OCI-M1 (cell line): ENCODE measurements around the gene GCG.

ENCODE experiments used
- DNase-seq: peaks from one replicate; lab custom pipeline; 2025; lab: John Stamatoyannopoulos, UW

GCG gene

DNA sequence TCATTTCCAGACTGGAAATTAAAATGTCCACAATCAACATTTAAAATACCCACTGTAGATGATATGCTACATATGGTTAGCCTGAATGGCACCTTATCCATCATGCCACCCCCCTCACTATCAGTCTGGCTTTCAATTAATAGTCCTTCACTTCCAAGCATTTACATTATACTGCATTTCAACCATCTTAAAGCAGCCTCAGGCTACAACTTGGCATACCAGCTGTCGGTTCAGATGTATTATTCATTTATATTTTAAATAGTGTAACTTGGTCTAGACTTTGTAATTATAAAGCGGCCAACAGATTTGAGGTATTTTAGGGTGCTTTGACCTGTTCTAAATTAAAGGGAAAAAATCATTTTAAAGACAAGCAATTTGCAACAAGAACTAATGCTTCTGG, 2.6 kb downstream of the GCG start:
- no peak for DNase-seq

DNA sequence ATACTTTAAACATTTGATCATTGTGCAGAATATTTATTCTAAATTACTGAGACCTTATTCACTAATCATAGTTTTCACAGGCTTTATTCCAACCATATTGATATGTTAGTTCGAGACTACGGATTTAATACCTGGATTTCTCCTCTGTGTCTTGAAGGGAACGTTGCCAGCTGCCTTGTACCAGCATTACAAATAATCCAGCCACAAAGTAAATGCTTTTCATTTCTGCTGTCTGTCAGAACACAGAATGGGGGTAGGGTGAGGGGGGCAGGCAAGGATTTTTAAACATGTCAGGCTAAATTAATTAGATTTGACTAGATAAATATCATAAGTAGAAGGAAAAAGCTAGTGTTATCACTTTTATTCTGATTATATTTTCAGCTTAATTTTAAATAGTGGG, 3.1 kb downstream of the GCG start:
- no peak for DNase-seq

DNA sequence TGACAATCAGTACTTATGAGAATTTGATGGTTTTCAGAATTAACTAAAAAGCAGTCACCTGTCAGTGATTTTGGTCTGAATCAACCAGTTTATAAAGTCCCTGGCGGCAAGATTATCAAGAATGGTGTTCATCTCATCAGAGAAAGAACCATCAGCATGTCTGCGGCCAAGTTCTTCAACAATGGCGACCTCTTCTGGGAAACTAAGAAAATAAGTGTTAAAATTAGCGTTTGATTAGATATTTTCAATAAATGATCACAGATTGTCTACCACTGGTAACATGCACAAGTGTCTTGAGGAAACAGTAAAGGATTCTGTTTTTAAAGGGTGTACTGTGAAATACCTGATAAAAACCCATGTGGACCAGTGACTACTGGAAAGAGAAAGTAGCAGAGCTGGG, 8.1 kb downstream of the GCG start:
- DNase-seq: peak; percentile 27

DNA sequence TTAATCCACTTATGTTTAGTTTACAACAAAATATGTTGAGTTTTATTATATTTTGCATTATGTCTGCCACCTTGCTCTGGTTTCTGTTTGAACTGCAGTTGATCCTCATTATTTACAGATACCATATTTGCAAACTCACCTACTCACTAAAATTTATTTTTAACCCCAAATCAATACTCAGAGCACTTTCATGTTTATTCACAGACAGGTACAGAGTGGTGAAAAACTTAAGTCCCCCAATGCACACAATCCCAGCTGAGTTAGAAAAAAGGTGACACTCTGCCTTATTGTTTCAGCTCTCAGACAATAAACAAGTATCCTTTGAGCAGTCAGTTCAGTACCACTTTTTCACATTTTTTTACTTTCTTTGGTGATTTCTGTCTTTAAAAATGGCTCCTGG, 13.7 kb downstream of the GCG start:
- DNase-seq: no peak

DNA sequence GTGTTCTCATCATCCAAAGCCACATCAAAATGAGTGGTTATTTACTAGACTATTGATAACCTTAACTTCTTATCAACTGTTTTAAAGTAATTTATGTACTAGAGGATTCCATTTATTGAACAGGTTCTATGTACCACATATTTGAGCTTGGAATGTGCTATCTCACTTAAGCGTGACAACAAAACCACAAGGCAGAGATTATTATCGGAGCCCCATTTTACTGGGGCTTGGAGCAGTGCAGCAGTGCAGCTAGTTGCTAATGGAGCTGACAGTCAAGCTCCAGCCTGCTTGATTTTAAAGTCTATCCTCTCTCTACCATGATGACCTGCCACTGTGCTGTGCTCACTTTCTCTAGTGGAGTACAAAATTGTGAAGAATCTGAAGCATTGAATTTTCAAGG, 24.6 kb downstream of the GCG start:
- DNase-seq: peak; percentile 56

DNA sequence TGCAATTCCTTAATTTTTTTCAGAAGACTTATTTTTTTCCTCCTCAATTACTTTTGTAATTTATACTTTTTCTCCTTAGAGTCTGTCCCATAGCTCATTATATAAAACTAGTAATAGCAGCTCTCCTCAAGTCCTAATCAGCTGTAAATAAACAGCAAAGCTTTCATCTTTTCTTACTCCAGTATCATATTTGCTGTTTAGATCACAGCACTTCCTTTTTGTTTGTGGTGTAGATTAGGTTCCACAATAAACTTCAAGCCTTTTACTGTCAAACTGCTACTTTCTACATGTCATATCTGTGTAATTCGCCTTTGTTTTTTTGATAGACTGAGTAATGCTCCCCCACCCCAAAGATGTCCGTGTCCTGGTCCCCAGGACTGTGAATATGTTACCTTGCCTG, 25.5 kb downstream of the GCG start:
- peak; percentile 52 for DNase-seq

DNA sequence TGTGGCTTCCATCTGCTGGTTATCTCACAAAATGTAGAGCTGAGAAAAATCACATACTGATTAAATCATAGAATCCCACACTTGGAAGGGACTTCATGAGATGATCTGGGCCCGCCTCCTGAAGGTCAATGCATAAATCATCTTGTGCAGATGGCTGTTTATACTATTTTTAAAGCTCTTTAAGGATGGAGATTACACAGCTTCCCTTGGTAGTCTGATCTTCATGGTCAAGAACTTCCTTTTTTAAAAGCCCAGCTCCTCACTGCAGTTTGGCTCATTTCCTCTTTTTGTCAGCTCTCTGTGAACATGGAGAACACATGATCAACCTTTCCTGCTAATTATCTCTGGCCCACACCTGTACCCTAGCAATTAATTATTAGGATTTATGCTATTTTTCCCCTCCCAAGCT, 25.9 kb downstream of the GCG start:
- peak; percentile 87 for DNase-seq

DNA sequence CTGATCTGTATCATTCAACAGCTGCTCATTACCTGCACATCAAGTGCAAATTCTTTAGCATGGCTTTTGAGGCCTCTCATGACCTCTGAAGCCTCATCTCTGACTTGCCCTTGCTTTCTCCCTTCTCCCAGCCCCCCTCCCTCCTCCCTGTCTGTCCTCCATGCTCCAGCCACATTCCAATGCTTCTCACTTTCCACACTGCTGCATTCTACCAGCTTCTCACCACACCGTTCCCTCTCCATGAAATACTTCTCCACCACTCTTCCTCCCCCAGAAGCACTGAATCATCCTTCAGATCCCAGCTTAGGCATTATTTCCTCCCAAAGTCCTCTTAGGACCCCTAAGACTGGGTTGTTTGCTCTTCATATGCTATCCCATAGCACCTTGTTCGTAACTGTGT, 26.9 kb downstream of the GCG start:
- DNase-seq: no peak

DNA sequence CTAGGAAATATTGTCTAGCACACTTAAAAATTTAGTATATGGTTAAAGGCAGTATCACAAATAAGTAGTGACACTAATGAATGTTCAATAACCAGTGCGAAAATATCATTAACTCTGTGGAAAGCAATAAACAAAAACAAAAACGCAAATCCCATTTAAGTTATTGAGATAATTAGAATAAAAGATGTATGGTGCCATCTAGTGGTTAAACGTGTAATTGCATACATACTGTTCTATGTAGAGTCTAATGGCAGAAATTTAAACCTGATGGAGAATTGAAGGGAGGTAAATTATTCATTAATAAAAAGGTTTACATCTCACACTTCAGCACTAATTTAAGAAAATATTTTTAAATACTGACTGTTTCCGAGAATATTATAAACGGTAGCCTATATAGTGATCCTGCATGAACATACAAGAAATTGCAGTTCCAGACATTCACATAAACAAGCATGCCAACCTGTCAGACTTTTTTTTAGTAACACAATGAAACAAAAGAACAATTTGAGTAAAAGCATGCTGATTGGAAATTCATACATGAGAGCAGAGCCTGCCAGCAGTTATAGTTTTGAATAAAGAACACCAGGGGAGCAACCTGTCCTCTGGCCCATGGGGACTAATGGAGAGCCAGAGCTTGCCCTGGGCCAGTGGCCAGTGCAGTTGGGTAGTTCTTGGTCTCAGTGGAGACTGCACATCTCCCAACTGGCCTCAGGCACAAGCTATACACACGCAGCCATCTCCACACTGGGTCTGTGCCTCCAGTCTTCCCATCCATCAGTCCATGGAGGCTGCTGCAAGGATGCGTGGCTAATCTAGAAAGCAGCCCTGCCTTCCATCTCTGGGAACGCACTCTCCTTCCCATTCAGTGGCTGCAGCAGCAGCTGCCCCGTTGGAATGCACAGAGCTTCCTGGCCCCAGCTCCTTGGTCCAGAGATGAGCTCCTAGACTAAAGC, 28.0 kb downstream of the GCG start:
- DNase-seq: peak; percentile 81

DNA sequence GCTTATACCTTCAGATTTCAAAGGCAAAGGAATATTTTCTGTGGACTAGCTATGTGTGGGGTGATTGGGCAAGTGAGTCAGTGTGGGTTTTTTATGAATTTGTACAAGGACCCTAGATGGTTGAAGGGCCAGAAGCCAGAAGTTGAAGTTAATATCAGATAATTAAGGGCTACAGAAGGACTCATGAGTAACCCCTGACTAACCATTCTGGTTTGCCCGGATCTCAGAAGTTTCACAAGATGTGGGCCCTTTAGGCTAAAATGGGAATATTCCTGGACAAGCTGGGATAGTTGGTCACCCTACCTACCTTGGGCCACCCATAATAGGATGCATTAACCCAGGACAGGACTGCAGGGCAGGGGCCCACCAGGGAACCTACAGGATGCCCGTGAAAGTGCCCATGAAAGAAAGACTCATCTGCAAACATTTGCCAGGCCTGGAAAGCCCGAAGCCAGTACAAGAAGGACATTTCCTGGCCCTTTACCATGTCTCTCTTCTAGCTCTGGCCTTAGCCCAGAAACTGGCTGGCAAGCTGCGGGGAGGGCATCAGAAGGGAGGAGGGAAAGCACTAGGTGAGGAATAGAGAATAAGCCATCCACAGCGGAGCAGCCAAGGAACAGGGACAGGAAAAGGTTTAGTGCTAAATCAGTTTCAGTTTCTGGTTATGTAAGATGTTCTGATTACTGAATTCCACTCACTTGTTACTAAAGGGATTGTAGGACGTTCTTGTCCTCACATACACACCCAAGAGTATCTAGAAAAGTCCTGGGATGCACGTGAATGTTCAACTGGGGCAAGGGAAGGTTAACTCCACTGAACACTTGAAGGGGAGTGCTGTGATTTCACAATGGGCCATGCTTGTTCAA, 33.6 kb downstream of the GCG start:
- no peak for DNase-seq

DNA sequence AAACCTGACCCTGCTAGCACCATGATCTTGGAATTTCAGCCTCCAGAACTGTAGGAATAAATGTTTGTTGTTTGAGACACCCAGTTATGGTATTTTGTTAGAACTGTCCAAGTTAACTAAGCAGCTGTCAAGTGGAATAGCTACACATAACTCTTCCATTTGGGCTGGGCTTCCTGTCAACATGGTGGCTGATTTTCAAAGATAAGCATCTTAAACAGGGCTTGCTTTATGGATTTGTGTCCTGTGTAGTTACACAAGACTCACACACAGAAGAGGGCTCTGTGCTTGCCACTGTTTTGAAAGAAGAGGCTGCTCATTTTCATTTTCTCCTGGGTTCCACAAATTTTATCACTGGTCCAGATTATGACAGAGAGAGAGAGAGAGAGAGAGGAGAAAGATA, 35.7 kb downstream of the GCG start:
- DNase-seq: peak; percentile 24

DNA sequence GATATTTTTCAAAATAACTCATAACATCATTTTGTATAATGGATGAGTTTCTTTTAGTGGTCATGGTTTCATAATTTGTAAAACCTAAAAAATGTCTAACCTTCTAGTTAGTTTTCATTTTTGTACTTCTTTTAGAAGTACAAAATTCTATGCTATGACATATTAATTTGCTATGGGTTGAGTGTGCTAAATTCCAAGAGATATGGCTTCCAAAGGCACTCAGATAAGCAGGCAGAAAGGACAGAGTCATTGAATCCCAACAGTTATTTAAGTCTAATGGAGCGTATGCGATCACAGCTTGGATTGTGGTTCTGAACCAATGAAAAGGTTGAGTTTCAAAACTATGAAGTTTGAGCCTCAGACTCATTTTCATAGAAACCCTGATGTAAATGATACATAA, 37.0 kb downstream of the GCG start:
- DNase-seq: no peak

DNA sequence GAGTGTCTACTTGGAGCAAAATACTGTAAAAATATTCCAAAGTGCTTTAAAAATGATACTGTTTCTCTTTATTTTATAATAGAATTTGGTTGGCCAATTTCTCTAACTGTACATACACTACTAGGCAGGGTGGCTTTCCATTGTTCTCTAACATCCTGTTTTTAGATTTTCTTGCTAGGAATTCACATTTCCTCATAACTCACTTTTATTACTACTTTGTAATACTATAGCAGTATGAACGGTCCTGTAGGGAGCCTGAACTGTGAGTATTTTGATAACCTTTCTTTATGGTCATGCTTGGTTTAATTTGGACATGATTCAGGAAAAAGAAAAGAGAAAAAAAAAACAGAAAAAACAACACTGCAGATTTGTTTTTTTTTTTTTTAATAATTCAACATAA, 37.8 kb downstream of the GCG start:
- DNase-seq: no peak

DNA sequence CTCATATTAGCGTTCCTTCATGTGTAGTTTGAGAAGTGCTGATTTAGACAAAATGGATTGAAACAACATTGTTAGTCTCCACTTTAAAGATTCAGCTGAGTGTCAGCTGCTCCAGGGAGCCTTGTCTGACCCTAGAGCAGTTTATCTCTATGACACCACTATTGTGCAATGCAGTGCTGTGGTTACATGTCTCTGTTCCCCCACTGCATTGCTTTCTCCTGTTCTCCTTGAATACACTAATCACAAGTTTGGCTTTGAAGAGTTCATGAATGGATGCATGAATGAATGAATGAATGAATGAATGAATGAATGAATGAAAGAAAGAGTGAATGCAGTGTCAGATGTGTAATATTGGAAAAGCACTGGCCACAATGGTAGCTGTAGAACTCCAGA, 38.3 kb downstream of the GCG start:
- DNase-seq: peak; percentile 88

DNA sequence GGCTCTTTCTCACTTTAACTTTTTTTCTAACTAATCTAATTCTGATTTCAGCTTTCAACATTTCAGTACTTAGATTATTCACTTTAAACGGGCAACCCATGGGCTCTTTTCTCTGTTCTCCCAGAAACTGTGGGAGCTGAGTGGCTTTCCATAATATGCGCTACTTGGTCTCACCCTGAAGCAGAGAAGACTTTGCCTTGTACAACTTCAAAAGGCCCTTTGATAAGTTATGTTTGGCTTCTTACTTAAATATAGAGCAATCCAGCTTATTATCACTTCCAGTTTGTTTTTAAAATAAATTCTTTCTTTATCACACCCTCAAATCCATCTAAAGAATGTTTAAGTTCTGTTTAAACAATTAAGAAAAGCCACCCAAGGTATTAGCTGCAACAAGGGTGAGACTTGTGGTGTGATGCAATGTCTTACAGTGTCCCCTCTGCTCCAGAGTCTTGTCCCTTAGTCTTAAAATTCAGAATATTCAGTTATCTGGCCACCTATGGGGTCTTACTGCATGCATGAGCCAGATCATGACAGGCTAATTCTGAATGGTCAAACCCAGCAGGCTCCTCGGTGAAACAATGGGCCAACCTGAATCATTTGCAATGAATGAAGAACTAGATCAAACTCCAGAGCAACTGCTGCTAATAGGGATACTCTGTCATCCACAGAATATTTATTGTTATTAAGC, 38.8 kb downstream of the GCG start:
- DNase-seq: peak; percentile 53

DNA sequence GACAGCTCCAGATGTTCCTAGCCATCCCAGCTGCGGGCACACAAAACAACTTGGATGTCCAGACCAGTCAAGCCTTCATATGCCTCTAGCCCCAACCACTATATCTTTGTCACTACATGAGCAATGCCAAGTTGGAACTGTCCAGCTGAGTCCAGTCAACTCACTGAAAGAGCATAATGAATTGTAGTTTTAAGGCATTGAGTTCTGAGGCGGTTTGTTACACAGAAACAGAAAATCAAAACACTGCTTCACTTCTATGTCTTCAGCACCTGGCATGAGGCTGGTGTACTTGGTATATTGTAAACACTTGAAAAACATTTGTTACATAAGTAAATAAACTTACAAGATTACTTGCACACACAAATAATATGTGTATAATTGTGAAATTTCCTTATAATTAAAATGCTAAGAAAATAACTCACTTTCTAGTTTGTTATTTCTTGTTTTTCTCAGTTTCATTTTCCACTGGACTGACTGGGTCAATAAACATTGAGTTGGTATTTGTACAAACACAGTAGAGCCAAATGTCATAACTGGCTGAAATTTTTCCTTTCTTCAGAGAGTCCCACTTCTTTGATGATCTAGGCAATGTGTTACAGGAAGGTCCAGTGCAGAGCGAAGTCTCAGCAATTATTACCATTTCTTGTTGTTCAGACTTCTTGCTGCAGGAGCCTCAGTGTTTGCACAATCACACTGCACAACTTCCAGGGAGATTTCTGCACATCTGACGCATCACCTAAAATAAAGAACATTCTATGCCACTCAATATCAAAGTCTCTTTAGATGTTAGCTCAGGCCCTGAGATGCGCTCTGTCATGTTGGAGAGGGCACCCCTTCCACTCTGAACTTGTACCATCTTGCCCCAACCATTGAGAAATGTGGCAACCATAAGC, 39.8 kb downstream of the GCG start:
- no peak for DNase-seq

DNA sequence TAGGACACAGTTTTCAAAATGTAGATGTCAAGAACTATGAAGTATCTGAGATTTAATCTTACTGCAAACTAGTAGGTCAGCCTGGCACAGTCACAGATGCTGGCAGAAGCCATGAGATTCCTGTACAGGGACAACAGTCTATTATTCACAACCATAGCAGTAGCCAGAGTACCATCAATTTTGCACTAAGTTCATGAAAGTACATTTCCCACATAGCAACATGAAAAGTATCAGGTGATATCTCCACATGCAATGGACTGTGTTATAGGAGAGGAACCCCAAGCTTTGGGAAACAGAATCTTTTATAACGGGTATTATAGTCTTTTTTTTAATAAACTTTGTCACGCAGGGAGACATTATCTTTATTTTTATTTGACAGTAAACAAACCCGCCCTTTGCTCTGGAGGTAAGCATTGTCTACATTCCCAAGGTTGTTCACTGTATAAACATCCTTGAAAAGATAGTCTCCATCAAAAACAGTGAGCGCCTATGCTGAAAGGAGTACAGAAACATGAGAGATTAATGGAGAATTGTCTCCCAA, 44.6 kb downstream of the GCG start:
- no peak for DNase-seq

DNA sequence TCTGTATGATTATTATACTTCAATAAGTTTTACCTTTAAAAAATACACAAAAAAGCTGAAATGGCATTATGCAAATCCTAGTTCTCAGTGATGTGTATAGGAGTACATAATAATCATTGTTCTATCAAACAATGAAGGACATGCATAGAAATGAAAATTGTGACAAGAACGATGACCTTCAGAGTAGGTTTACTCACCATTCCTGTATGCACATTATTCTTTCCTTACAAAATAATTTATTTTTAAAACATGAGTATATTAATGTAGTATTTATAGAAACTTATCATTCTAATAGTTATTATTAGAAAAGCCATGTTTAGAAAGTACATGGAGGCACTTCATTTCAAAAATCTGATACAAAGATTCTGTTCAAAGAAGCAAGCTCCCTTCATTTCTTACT, 45.3 kb downstream of the GCG start:
- no peak for DNase-seq

DNA sequence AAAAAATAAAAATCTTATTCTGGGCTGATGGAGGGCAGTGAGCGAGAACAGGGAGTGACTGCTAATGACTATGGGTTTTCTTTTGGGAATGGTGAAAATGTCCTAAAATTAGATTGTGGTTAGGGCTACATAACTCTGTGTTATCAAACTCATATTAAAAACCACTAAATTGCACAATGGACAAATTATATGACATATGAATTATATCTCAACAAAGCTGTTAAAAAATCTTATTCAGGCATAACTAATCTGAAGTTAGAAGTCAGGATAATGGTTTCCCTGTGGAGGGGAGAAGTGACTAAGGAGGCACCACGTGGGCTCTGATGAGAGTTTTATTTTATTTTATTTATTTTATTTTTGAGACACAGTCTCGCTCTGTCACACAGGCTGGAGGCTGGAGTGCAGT, 45.9 kb downstream of the GCG start:
- DNase-seq: no peak

DNA sequence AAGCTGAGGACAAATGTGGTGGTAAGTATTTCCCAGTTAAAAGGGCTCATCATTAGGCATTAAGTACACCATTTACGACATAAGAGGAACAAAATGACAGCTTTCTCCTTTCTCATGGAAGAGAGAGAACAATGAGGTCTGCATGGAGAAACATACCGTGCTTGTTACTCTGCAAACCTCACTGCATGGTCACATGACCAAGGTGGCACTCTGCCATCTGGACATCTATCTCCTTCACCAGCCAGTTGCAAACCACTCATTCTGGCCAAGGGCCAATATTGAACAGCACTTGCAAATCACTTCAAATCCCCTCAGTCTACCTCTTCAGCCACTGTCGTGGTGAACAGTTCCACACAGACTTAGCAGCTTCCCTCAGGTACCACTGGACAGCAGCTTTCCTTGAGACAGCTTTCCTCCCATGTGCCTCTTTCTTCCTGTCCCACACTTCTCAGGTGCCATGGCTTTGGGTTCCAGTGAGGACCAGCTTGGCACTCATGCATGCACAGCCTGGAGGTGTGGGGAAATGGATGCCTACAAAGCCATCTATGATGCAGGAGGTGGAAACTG, 48.5 kb downstream of the GCG start:
- peak; percentile 6 for DNase-seq

DNA sequence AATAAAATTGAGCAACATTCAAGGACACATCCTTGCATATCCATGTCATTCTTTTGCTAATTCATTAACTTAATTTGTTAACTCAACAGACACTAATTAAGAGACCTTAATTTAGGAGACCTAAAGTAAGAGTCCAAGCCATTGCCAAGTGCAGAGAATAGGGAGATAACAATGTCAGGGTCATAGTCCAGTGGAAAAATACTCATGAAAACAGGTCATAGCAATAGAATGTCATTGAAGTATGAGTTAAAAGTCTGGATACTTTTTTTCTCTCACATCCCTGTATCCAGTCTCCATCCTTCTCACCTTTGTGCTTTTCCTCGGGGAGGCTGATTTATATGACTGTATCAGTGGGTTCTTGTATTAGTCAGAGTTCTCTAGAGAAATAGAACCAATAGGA, 51.5 kb downstream of the GCG start:
- DNase-seq: no peak
